ENCODE data around the gene NF1.

Gene NF1

DNA sequence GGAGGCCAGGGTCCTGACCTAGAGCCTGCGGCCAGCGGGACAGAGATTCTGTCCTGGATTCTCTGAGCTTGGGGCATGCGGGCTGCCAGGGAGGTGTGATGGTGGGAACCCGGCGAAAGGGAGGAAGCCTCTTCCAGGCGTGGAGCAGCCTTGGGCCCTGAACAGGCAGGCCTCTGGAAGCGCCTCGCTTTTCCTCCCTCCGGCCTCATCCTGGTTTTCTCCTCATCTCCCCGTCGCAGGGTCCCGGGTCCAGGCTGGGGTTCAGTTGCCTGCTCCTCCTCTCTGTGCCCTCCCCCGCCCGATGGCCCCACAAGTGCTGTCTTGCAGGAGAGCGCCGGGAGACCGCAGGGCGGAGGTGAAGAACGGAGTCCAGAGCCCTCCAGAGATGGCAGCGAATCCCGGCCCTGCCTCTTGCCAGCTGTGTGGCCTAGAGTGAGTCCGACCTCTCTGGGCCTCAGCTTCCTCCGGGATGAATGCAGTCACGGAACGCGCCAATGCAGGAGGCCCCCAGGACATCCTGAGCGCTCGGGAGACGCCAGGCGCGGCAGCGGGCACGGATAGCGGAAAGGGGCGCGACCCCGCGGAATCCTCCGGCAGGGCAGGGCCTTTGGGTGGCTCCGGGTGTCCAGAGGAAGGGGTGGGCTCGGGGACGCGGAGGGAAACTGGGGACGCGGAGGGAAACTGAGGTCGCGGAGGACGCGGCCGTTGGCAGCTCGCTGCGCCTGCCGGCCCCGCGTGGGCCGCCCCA is 296.1 kb downstream of the NF1 start:
- DNase-seq = no peak

DNA sequence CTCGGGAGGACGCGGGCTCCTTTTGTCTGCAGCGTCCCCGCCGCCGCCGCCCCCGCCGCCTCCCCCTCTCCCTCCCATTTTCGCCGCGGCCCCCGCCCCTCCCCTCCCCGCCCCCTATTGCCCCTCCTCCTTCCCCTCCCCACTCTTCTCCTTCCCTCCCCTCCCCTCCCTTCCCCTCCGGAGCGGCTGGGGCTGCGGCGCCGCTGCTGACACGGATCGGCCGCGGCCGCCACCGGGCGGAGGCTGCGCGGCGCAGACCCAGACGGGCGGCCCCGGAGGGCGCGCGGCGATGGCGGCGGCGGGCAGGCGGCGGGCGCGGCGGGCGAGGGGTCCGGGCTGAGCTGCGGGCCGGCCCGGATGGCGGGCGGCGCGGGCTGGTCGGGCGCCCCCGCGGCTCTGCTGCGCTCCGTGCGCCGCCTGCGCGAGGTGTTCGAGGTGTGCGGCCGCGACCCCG is 296.7 kb downstream of the NF1 start, which contains the start of gene RAB11FIP4:
Gene RAB11FIP4 (plus strand): TSS at position 180 of the 454 bp plus-strand sequence. CDS start 178 bp downstream, at position 358.
- DNase-seq = no peak

DNA sequence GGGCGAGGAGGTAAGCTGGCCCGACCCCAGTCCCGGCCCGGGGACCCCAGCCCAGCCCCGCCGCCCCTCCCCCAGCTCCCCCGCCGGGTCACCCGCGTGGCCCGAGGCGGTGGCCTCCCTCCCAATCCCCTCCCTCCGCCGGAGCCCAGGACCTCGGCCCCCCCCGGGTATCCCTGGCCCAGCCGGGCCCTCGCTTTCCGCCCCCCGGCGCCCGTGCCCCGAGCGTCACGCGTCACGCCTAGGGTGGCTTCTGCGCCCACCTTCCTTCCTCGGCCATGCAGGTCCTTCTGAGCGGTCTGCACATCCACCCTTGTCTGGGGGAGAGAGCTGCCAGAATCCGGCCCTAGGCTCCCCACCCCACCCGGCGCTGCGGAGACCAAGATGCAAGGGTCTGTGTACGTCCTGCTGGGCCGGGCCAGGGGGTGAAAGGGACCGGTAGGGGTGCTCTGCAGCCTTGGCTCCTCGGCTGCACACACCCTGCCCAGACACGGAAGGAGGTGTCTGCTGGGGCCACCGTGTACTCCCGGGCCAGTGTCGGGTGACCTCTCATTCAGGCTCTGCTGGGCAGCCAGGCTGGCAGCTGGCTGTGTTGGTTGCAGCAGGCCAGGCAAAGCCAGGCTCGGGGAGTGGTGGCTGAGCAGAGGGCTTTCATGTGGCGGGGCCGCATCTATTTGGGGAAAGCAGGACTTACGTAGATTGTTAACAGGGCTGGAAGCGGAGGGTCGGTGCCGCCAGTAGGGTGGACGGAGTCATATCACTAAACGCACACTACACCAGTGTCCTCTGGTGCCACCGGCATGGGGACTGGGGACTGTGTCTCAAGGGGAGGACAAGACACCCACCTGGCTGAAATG is 297.5 kb downstream of the NF1 start:
- no peak for DNase-seq

DNA sequence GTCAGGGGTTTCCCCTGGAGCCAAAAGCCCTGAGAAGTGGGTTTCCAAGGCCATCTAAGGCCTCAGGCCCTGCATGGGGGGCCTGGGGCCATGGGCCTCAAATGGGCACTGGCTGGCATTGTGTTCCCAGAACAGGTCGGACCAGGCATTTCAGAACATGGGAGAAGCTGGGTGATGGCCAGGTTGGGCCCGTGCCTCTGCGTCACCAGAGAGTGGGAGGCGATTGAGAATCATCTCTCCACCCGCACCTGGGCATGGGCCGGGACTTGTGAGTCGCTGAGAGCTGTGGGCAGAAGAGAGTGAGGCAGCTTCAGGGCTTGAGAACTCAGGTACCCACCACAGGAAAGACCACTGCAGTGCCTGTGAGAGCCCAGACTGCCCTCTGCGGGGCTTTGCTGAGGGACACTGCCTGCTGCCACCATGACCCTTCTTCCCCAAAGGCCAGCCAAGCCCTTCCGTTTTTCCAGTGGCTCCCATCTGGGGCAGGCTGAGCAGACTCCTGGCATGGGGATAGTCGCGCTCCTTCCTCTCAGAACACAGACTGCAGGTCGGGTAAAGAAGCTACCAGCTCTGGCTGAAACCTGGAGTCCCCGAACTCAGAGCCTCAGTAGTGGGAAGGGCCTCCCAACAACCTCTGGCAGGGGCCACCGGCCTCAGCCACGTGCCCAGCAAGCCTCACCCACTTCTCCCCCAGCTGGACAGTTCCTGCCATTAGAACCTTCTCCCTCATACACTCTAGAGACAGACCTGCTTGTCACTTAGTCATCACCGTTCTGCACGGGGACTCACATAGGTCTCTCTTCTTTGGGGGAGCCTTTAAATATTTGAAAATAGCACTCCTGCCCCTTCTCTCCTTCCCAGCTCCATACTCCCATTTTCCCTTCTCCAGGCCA is 298.3 kb downstream of the NF1 start:
- no peak for DNase-seq

DNA sequence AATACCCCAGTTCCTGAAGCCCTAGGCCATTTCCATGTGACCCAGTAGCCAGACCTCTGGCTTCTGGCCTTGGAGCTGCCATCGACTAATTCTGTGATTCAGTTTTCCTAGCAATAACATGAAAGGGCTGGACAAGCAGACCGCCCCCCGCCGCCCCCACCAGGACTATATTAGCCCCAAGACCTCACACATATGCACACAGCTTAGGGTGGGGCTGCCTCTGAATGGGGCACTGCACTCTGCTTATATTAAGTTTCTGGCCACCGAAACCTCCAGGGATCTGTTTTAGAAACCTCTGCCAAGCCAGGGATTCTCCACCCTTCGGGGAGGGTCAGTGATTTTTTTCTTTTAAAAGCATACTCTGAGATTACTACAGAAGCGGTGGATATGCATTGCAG is 299.0 kb downstream of the NF1 start:
- no peak for DNase-seq

DNA sequence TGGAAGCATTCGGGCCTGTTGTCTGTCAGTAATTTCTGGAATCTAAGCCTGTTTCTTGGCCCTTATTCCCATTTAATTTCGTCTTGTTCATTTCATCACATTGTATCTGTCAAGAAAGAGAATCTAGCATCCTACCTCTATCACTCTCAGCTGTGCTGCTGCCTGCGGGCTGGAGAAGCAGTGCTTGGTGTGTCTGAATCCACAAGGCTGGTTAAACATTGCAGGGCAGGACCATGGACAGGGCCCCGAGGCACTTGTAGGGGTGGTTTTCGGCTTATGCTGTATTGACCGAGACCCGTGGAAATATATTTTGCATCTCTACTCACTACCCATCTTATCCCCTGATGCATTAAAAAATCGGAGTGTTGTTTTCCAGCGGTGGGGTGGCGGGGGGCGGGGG is 299.8 kb downstream of the NF1 start:
- peak; percentile 86 for DNase-seq

DNA sequence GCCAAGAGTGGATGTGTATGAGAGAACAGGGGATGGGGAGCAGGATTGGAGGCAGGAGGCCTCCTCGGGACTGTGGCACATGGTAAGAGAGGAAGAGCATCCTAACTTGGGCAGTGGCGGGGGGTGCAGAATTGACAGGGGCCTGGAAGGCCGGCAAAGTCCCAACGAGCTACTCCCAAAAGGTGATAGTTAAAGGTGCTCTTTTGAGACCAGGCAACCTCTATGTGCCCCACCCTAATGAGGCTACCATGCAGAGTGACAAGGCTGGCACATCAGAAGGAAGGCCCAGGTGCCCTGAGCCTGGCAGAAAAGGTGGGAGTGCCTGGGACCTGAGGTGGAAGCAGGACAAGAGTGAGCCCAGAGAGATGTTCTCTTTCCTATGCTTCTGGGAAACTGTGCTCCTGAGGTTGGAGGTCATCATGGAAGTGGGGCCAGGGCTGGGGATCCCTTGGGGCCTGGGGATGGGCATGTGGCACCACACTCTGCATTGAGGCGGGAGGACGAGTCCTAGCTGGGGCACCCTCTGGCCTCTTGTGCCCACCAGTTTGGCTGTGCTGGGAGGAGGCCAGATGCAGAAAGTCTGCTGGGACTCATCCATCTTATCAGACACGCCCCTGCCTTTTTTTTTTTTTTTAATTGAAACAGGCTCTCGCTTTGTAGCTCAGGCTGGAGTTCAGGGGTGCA is 302.6 kb downstream of the NF1 start:
- DNase-seq = no peak

DNA sequence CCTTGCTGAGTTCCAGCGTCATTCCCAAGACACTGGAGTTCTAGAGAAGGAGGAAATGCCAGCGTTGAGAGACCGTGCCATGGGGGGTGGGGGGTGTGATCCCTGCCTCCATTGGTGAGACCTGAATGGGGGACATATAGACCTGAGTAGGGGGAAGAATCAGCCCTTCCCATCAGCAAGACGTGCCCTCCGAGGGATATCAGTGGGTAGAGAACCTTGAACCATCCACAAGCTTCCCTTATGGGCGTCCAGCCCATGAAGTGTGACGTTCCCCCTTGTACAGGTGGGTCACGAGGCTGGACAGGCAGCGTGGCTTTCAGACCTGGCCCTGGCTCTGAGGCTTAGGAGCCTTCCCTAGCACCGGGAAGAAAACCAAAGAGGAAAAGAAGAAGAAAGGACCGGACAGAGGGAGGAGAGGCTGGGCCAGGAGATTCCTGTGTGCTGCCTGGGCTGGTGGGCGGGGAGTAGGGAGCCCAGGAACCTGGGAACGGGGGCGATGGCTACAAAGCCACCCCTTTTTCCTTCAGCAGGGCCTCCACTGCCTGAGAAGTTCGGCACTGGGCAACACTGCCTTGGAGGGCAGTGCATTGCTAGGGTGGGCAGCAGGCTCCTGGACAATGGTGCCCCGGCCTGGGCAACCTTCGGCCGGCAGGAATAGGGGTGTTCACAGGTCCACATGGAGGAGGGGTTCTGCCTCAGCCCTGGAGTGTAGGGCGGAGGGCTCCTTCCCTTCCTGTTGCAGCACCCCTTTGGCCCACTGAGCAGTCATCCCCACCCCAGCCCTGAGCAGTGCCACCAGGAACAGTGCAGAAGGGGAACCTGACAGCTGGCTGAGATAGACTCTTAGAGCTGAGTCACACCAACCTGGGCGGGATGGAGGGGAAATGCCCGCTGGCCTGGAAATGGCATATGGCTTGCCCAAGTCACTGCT is 303.9 kb downstream of the NF1 start:
- no peak for DNase-seq

DNA sequence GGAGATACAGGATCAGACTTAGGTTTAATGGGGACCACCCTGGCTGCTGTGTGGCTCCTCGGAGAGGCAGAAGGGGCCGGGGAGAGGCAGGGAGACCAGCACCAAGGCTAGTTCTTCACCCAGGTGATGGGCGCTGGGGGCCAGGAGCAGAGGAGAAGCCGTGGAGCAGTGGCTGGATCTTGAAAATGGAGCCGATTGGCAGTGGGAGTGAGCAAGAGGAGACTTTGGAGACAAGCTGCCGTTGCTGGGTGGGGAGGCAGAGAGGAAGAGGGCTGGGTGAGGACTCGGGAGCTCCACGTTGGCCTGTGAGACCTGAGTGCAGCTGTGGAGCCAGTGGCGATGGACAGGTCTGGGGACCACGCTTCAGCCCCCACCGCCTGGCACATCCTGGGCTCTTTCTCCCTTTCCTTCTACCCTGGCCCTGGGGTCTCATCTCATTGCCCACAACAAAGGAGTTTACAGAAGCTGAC is 305.7 kb downstream of the NF1 start:
- no peak for DNase-seq

DNA sequence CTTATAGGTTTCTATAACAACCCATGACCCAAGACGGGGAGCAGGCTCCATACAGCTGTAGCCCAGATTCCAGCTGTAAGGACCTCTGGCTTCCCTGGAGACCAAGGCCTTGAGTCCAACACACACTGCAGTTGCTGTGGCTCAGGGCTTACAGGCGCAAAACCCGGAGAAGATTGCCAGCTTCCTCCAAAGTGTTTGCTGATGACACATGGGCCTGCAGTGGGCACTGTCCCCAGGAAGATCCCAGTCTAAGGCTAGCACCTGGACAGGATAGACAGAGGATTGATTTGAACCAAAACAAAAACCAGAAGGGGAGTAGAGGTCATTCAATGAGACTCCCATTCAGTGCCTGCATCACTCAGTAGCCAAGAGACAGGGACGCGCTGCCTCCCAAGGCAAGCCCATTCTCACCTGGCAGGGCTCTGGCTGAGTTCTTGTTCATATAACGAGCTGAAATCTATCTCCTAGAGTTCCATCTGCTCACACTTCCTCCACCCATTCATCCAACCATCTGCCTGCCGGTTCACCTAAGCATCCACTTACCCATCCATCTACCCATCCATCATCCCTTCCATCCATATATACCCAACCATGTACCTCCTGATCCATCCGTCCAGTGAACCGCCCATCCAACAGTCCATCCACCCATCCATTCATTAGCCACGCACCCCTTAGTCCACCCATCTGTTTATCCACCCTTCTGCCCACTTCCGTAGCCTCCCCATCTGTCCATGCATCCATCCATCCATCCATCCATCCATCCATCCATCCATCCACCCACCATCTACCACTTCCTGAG is 306.9 kb downstream of the NF1 start:
- no peak for DNase-seq

DNA sequence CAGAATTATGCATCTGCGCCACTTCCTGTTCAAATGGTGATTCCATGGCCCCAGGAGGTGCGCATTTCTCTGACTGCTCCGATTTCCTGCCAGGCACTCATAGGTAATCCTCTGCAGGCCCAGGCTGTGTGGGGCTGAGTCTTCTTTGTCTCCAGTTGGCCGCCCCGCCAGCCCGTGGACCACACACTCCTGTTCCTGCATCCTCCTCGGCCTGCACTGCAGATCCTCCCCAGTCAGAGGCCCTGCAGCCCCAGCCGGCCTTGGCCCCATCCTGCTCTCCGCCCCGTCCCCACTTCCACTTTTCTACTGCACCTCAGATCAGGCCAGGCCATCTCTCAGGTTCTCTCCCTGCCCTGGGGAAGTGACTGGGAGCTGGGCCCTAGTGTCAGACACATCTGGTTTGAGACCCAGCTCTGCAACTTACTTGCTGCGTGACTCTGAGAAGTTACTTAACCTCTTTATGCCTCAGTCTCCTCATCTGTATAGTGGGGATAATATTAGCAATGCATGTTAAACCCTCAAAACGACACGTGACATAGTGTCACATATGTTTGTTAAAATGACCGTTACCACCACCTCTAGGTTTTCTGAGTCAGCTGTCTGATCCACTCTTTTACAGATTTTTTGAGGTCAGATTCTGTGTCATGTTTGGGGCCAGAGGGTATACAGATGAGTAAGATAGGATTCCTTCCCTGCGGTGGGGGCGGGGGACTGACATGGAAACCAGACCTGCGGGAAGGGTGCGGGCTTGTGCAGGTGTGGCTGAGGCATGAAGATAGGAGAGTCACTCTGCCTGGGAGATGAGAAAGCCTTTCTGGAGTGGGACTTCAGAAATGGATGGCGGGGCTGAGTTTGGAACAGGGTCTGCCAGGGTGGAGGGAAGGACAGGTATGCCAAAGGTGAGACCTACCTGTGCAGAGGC is 309.5 kb downstream of the NF1 start:
- no peak for DNase-seq

DNA sequence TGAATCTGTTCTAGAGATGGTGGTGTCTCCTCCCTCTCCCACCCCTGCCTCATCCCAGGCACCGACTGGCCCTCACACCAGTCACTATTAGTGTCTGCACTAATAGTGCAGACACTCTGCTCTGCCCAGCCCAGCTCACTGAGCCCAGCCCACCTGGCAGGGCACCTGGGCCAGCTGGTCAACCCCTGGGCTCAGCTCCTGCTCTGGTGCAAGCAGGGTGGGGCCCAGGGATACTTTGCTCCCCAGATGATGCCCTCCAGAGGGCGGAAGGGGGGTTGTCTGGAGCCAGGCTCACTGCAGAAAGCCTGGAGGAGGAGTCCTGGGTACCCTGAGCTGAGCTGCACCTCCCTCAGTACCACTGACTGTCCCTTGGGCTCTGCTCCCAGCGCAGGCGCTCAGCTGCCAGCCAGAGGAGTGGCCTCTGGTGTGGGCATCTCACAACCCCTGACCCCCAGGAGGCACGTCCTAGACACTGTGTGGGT is 311.2 kb downstream of the NF1 start:
- DNase-seq = no peak

DNA sequence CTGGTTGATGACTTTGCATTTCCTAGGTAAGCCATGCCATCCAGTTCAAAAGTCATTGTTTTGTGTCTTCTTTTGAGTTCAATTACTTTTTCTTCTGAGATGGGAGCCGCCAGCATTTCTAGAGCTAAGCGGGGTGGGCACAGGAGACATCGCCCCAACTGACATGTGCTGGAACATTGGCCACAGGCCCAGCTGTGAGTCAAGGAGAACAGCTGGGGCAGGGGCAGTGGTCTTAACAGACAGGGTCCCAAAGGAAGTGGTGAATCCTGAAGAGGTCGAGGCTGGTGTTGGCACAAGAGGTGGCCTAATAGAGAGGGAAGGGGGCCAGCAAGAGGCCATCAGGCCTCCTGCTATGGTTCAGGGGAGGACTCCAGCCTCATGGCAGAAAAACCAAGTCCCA is 313.8 kb downstream of the NF1 start:
- DNase-seq = no peak

DNA sequence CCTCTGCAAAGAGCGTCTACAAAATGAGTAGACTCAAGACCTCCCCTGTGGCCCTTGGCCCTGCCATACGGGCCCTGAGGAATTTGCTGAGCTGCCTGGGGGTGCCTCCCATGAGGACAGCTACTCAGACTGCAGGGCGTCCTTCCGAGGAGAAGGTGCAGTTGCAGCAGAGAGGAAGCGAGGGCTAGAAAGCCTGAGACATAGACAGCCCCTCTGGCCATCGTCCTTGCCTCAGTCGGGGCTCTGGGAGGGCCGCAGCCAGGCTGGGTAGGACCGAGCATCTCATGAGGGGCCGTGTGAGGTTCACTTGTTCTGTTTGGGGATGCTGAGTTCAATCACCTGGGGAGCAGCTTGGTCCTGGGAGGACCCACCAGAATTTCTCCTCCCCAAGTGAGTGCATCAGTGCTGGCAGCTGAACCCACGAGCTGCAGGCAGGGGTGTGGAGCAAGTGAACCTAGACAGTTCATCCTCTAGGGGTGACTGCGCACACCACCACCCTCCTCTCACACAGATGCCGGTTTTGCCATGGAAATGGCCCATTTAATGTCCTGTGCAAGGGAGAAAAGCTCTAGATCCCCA is 317.0 kb downstream of the NF1 start:
- DNase-seq = no peak

DNA sequence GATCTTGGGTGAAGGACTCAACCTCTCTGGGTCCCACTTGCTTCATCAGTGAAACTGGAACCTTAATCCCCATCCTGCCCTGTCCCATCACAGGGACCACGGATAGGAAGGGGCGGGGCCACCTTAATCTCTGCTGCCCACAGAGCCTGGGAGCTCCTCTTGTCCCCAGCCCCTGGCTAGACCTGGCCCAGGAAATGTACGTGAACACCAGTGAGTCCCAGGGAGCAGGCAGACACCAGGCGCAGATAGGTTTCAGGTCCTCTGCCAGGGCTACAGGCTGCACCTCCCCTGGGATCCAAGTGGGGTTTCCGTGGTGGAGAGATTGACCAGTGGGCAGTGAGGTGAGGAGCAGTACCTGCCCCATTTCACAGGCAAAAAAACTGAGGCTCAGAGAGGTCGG is 317.7 kb downstream of the NF1 start:
- no peak for DNase-seq

DNA sequence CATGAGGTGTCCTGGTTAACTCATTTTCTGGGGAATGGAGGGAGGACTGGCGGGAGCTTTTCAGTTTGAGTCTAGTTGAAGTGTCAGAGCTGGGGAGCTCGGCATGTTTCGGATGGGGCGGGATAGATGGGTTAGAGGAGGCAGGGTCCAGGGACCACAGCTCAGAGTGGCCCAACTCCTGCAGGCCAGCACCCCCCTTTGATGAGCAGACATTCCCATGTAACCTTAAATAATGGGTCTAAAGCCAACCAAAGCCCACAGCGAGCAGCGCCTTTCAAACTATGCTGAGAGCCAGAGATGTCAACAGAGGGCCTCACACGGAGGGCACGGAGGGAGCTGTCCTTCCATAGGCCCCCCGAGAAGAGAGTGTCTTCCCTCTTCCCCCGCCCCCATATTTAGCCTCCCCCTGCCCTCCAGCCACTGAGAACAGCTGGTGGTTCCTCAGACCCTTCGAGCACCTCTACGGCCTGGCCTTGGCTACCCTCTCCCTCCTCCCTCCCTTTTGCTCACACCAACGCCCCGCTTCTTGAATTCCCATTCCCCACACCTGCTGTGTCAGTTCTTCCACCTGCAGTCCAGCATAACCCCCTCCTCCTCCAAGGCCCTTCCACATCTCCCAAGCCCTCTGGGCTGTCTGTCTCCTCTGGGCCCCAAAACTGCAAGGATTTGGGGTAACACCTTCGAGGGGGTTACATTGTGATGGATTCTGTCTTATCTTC is 318.5 kb downstream of the NF1 start:
- DNase-seq = no peak

DNA sequence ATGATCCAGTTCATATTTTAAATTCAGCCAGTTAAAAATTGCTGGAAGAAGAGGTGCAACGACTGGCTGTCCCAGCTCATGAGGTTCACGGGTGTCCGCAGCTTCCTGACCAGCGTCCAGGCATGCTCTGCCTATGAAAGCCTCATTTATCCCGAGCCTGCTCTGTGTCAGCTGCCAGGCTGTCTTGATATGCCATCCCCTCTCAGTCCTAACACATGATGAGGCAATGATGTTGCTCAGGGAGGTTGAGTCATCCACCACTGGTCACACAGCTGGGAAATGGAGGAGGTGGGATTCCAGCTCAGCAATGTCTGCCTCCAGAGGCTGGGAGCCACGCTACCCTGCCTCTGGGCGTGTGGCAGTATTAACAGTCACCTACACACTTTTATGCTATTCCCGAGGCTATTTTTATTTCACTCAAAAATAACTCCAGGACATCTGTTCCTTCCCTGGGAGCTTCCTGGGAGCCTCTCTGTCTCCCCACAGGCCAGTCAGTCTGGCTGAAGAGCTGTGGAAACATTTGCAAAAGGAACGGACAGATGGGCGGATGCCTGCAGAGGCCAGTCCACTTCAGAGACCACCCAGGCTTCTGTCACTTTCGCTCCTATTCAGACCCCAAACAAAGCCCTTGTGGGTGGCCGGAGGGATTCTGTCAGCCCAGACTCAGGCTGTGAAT is 319.2 kb downstream of the NF1 start:
- no peak for DNase-seq

All from hematopoietic multipotent progenitor cell treated with erythropoietin and hydrocortisone succinate and interleukin-3 and kit ligand, for 6 days (in vitro differentiated cells).